Progenitor cell of endocrine pancreas (in vitro differentiated cells): ENCODE measurements around the gene GYPE. TPM values are rescaled to one million over a fixed set of nuclear protein-coding genes. Genes with fewer than 3 reads are reported as not detected.
"Not testable (repeated sequence)": the region's sequence is repeated elsewhere in the genome, so short reads cannot be mapped to it uniquely, and the experiment has no call there.

Experiments used
- DNase-seq: peaks from one replicate; pipeline ENCODE4 v3.0.0; 2021; ENCODE audit warnings: low spot score; ENCODE audit not compliant: unreplicated experiment
- H3K27ac Mint-ChIP-seq: 2 replicates; pipeline ENCODE4 v1.8.0; 2021; ENCODE audit warnings: mild to moderate bottlenecking, moderate library complexity, mixed read lengths
- H3K27me3 Mint-ChIP-seq: 2 replicates; pipeline ENCODE4 v1.8.0; 2021; ENCODE audit warnings: mixed read lengths
- H3K36me3 Mint-ChIP-seq: 2 replicates; pipeline ENCODE4 v1.8.0; 2022; ENCODE audit warnings: mixed read lengths; ENCODE audit not compliant: insufficient read depth
- H3K4me1 Mint-ChIP-seq: 2 replicates; pipeline ENCODE4 v1.8.0; 2021; ENCODE audit warnings: low read depth, mixed read lengths
- H3K4me3 Mint-ChIP-seq: 2 replicates; pipeline ENCODE4 v1.8.0; 2021; ENCODE audit warnings: low read depth, mild to moderate bottlenecking, moderate library complexity, mixed read lengths
- H3K9me3 Mint-ChIP-seq: 2 replicates; pipeline ENCODE4 v1.8.0; 2021; ENCODE audit warnings: low read depth, mixed read lengths
- long read RNA-seq: library from polyadenylated mRNA; unstranded; transcript quantifications from one replicate; pipeline ENCODE4 v2.0.0, GENCODE V29; 2020
- total RNA-seq: library from RNA; stranded (reverse); gene quantifications from 2 replicates; pipeline ENCODE4 v1.2.1, GENCODE V29; 2021
- TF ChIP-seq, protein P1 (sequence below): fragments of 200-600 bp; sonication (generic); IDR thresholded peaks from one replicate; pipeline ENCODE4 v1.5.0; 2021; ENCODE audit warnings: antibody characterized with exemption, mild to moderate bottlenecking; ENCODE audit not compliant: unreplicated experiment

GYPE gene
- total RNA-seq, result not detected in 2 replicates
- long read RNA-seq, result 0 reads

- not testable (repeated sequence) for H3K4me3 Mint-ChIP-seq, H3K4me1 Mint-ChIP-seq, H3K27me3 Mint-ChIP-seq, H3K9me3 Mint-ChIP-seq, H3K27ac Mint-ChIP-seq, DNase-seq, H3K36me3 Mint-ChIP-seq
Observed at GRCh38 chr4:143905440-143905839, at the start of gene GYPE. Gene GYPE, minus strand, starts transcription at chr4:143905559. Its CDS starts 52 bp downstream, at chr4:143905507.

GRCh38 chr4:143951458-143951972 lies 46.2 kb upstream of the GYPE start:
- not testable (repeated sequence) for H3K4me3 Mint-ChIP-seq, H3K27me3 Mint-ChIP-seq, DNase-seq, H3K4me1 Mint-ChIP-seq, H3K27ac Mint-ChIP-seq, H3K36me3 Mint-ChIP-seq
- peaks cover 10% of the 10 kb centered on the region for H3K9me3 Mint-ChIP-seq

DNA sequence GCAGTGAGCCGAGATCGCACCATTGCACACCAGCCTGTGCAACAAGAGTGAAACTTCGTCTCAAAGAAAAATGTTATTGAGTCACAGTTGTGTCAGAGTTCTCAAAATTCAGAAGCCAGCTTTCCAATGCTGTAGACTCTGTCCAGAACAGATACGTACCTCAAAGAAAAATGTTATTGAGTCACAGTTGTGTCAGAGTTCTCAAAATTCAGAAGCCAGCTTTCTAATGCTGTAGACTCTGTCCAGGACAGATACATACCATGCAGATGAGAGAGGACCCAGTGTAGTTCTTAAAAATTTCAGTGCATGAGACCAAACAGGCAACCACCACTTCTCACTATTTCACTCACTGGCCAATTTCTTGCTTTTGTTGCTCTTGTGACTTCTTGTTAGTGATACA lies 45.6 kb upstream of the GYPE start:
- not testable (repeated sequence) for H3K27ac Mint-ChIP-seq, H3K4me3 Mint-ChIP-seq, H3K36me3 Mint-ChIP-seq, H3K4me1 Mint-ChIP-seq, H3K27me3 Mint-ChIP-seq, DNase-seq
- peaks cover 10% of the 10 kb centered on the region for H3K9me3 Mint-ChIP-seq

DNA sequence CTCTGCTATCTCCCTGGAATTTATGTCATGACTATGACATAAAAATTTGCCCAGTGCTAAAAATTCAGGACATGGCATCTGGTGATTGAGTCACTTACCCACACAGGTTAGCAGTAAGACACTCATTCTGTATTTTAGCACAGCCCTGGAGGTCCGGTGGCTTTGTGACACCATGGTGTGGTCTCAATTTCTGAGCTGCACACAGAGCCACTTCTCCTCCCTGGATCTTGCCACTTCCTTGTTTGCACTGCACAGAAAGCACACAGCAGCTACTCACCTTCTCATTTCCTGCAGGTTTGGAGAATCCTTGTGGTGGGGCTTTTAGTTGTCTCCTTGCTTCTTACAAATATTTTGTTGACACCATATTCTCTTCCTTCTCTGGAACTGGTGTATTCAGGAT lies 44.8 kb upstream of the GYPE start:
- not testable (repeated sequence) for H3K27ac Mint-ChIP-seq, H3K4me3 Mint-ChIP-seq, H3K27me3 Mint-ChIP-seq, H3K36me3 Mint-ChIP-seq, H3K4me1 Mint-ChIP-seq, DNase-seq
- peaks cover 10% of the 10 kb centered on the region for H3K9me3 Mint-ChIP-seq

GRCh38 chr4:143947493-143947892 lies 42.1 kb upstream of the GYPE start:
- not testable (repeated sequence) for H3K4me1 Mint-ChIP-seq, H3K27ac Mint-ChIP-seq, H3K36me3 Mint-ChIP-seq, DNase-seq, H3K27me3 Mint-ChIP-seq, H3K4me3 Mint-ChIP-seq
- H3K9me3 Mint-ChIP-seq, result peaks cover 10% of the 10 kb centered on the region

- DNase-seq, H3K9me3 Mint-ChIP-seq, H3K4me3 Mint-ChIP-seq, H3K27me3 Mint-ChIP-seq, H3K36me3 Mint-ChIP-seq, H3K27ac Mint-ChIP-seq, H3K4me1 Mint-ChIP-seq: not testable (repeated sequence)
Observed at GRCh38 chr4:143940708-143941107, 35.3 kb upstream of the GYPE start.

- peaks cover 3% of the 10 kb centered on the region for H3K9me3 Mint-ChIP-seq
- H3K27me3 Mint-ChIP-seq, result no peaks in the 10 kb centered on the region
- DNase-seq, result no peak
- TF ChIP-seq, protein P1, sequence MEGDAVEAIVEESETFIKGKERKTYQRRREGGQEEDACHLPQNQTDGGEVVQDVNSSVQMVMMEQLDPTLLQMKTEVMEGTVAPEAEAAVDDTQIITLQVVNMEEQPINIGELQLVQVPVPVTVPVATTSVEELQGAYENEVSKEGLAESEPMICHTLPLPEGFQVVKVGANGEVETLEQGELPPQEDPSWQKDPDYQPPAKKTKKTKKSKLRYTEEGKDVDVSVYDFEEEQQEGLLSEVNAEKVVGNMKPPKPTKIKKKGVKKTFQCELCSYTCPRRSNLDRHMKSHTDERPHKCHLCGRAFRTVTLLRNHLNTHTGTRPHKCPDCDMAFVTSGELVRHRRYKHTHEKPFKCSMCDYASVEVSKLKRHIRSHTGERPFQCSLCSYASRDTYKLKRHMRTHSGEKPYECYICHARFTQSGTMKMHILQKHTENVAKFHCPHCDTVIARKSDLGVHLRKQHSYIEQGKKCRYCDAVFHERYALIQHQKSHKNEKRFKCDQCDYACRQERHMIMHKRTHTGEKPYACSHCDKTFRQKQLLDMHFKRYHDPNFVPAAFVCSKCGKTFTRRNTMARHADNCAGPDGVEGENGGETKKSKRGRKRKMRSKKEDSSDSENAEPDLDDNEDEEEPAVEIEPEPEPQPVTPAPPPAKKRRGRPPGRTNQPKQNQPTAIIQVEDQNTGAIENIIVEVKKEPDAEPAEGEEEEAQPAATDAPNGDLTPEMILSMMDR, result no peak
- H3K36me3 Mint-ChIP-seq, result no peaks in the 10 kb centered on the region
- no peak overlapping the region for H3K27ac Mint-ChIP-seq
- H3K4me3 Mint-ChIP-seq, result no peak overlapping the region
- H3K4me1 Mint-ChIP-seq, result no peaks in the 10 kb centered on the region
Observed at GRCh38 chr4:143939528-143939927, 34.2 kb upstream of the GYPE start.

- not testable (repeated sequence) for H3K36me3 Mint-ChIP-seq
Observed at GRCh38 chr4:143938890-143939289, 33.5 kb upstream of the GYPE start.

GRCh38 chr4:143921181-143921580 lies 15.8 kb upstream of the GYPE start:
- TF ChIP-seq, protein P1, result no peak
- Mint-ChIP-seq H3K27me3 (no peaks in the 10 kb centered on the region), H3K36me3 (no peaks in the 10 kb centered on the region), H3K4me1 (peaks cover 9% of the 10 kb centered on the region), H3K9me3 (peaks cover 3% of the 10 kb centered on the region), H3K4me3 (no peak overlapping the region), H3K27ac (no peak overlapping the region)
- DNase-seq, result no peak

More at GRCh38 chr4:143938890-143939289, 33.5 kb upstream of the GYPE start:
- H3K27me3 Mint-ChIP-seq, H3K4me3 Mint-ChIP-seq, H3K9me3 Mint-ChIP-seq, H3K27ac Mint-ChIP-seq, H3K4me1 Mint-ChIP-seq, DNase-seq: not testable (repeated sequence)

GRCh38 chr4:143916485-143916884 lies 11.1 kb upstream of the GYPE start:
- not testable (repeated sequence) for DNase-seq, H3K4me3 Mint-ChIP-seq, H3K27ac Mint-ChIP-seq, H3K27me3 Mint-ChIP-seq, H3K9me3 Mint-ChIP-seq, H3K4me1 Mint-ChIP-seq, H3K36me3 Mint-ChIP-seq

- not testable (repeated sequence) for H3K27me3 Mint-ChIP-seq, H3K4me1 Mint-ChIP-seq, H3K36me3 Mint-ChIP-seq, H3K9me3 Mint-ChIP-seq, DNase-seq, H3K27ac Mint-ChIP-seq, H3K4me3 Mint-ChIP-seq
Observed at GRCh38 chr4:143912478-143912877, 7.1 kb upstream of the GYPE start.
